ENCODE measurements around the gene ACSS3. TPM values are rescaled to one million over a fixed set of nuclear protein-coding genes. Genes with fewer than 3 reads are reported as not detected.

Gene ACSS3
- total and polyA plus RNA-seq, 9 of the 15 experiments (the other 6 are each of a cell fraction or from before 2014, with no cell fraction given): 0.40 TPM; not detected in 8

DNA sequence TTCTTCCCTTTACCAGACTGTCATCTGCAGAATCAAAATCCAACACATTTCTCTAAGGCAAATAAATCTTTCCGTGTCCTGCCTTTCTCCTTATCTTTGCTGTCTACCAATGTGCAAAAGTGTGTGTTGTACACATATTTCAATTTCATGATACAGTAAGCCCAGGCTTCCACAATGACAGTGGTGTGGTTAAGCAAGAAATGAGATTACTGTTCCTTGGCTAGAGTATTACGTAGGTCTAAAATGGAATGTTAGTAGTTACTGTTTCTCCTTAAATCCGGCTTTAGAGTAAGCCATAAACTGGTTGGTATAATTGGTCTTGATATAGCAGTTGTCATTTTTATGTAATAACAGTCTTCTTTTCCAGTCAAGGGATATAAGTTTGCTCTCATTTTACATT, 82.0 kb downstream of the ACSS3 start:
- no peaks in the 10 kb centered on the region for H3K27me3 ChIP-seq (ENCODE audit: control insufficient read depth in 2 of 2, insufficient read depth in 2 of 2, low read length in 2 of 2)
- no peak overlapping the region for H2AFZ ChIP-seq (ENCODE audit: low read depth, low read length)
- POLR2A ChIA-PET: no interaction called here
- BruUV-seq (replicated peaks): no TSS peak
- WGBS (ENCODE audit: insufficient coverage, low coverage, missing lambda C conversion rate): 0% methylated on average over 3 of the region's 3 CpGs
- no peak for TF ChIP-seq HMBOX1 (IDR thresholded peaks at IDR 0.05)
- TF ChIP-seq ZC3H4 (CRISPR knock-in tag; IDR thresholded peaks at IDR 0.05; ENCODE audit: borderline replicate concordance): no peak
- TF ChIP-seq KDM1A (IDR thresholded peaks at IDR 0.05): no peak
- no peak for TF ChIP-seq SMC3 (conservative IDR thresholded peaks at IDR 0.05; ENCODE audit: insufficient read depth, low read depth, low read length)
- TF ChIP-seq ZNF165 (CRISPR knock-in tag; IDR thresholded peaks at IDR 0.05; ENCODE audit: borderline replicate concordance): no peak
- TF ChIP-seq SNIP1 (IDR thresholded peaks at IDR 0.05; ENCODE audit: low read depth): no peak
- TF ChIP-seq ZNF764 (CRISPR knock-in tag; IDR thresholded peaks at IDR 0.05; ENCODE audit: low read depth): no peak
- no peak for TF ChIP-seq HNRNPK (IDR thresholded peaks at IDR 0.05; ENCODE audit: low read depth, low read length, poor library complexity, severe bottlenecking)
- no peak for TF ChIP-seq LCOR (CRISPR knock-in tag; IDR thresholded peaks at IDR 0.05)
- no peak for TF ChIP-seq SAFB (IDR thresholded peaks at IDR 0.05; ENCODE audit: borderline replicate concordance, low read depth, low read length)
- no peak for TF ChIP-seq USF2 (CRISPR knock-in tag; IDR thresholded peaks at IDR 0.05)
- no peak for TF ChIP-seq ATF2 (CRISPR knock-in tag; IDR thresholded peaks at IDR 0.05)
- TF ChIP-seq ZNF699 (CRISPR knock-in tag; IDR thresholded peaks at IDR 0.05; ENCODE audit: insufficient replicate concordance): no peak
- TF ChIP-seq MAFK (IDR thresholded peaks at IDR 0.05; ENCODE audit: low read length): no peak
- TF ChIP-seq CSDE1 (IDR thresholded peaks at IDR 0.05): no peak
- TF ChIP-seq SAP30 (IDR thresholded peaks at IDR 0.05; ENCODE audit: borderline replicate concordance, insufficient read depth, low read depth, low read length, poor library complexity, severe bottlenecking): no peak
- TF ChIP-seq JUNB (CRISPR knock-in tag; conservative IDR thresholded peaks at IDR 0.05): no peak
- TF ChIP-seq ZNF668 (CRISPR knock-in tag; IDR thresholded peaks at IDR 0.05): no peak
- TF ChIP-seq, protein P1, sequence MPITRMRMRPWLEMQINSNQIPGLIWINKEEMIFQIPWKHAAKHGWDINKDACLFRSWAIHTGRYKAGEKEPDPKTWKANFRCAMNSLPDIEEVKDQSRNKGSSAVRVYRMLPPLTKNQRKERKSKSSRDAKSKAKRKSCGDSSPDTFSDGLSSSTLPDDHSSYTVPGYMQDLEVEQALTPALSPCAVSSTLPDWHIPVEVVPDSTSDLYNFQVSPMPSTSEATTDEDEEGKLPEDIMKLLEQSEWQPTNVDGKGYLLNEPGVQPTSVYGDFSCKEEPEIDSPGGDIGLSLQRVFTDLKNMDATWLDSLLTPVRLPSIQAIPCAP (CRISPR knock-in tag; IDR thresholded peaks at IDR 0.05; ENCODE audit: borderline replicate concordance): no peak
- TF ChIP-seq POLR2G (IDR thresholded peaks at IDR 0.05; ENCODE audit: low read depth, low read length): no peak
- no peaks in the 10 kb centered on the region for H3K4me1 ChIP-seq (replicated peaks in 1 of 2; ENCODE audit: control insufficient read depth in 2 of 2, insufficient read depth in 2 of 2, low read length in 2 of 2)
- no peak overlapping the region for H3K9ac ChIP-seq (ENCODE audit: insufficient read depth in 1 of 2, low read depth in 2 of 2, low read length in 2 of 2)
- in situ Hi-C loops (cut with MboI) (no loop called here), intact Hi-C loops (cut with micrococcal nuclease) (no loop called here)
- H3K4me2 ChIP-seq (ENCODE audit: insufficient read depth, low read length): no peak overlapping the region
- no peak overlapping the region for H3K4me3 ChIP-seq
- CTCF ChIA-PET (ENCODE audit: low intra/inter-chr PET ratio): no interaction called here
- no peaks in the 10 kb centered on the region for H4K20me1 ChIP-seq (replicated peaks; ENCODE audit: control insufficient read depth, insufficient read depth, low read length)
- DNase-seq (ENCODE audit: extremely low read depth in 1 of 4, low spot score in 3 of 4) (no peak), FAIRE-seq (no peak), ATAC-seq (no peak)
- H3K9me1 ChIP-seq (ENCODE audit: control insufficient read depth, insufficient read depth, low read length): no peaks in the 10 kb centered on the region
- no peak overlapping the region for H3K27ac ChIP-seq (ENCODE audit: extremely low read depth, low read depth, low read length)
- no peaks in the 10 kb centered on the region for H3K9me3 ChIP-seq (replicated peaks; ENCODE audit: control insufficient read depth, insufficient read depth, low read depth, low read length)
- H3K79me2 ChIP-seq (ENCODE audit: control insufficient read depth, insufficient read depth, low read length): no peaks in the 10 kb centered on the region
- H3K36me3 ChIP-seq (ENCODE audit: control insufficient read depth, insufficient read depth, low read length): no peaks in the 10 kb centered on the region

All from K562 (cell line).